ENCODE results near the gene FCGR3A. TPM values are rescaled to one million over a fixed set of nuclear protein-coding genes. Genes with fewer than 3 reads are reported as not detected.

The FCGR3A gene
- total and polyA plus RNA-seq, 2 donors (not counting 1 experiment from before 2014, with no cell fraction given), result 1.3 to 3.1 TPM

DNA sequence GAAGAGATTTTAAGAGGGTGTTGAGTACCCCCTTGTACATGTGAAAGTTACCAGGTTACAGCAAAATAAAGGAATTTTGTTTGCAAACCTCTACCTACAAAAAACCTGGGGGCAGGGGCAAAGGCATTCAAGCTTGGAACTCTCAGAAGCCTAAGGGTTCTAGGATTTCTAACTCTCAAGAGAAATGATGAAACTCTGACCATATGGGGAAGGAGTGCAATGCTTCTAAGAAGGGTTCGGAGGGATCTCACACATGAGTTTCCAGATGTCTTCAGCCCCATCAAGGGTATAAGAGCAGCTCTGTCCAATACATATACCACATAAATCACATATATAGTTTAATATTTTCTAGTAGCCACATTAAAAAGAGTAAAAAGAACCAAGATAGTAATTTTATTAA lies 51.7 kb downstream of the FCGR3A start:
- Mint-ChIP-seq H3K4me3 (no peak overlapping the region), H3K27me3 (peaks cover 33% of the 10 kb centered on the region), H3K4me1 (peaks cover 6% of the 10 kb centered on the region), H3K27ac (no peak overlapping the region), H3K9me3 (ENCODE audit: insufficient read depth) (no peaks in the 10 kb centered on the region)
- H3K27ac ChIP-seq (ENCODE audit: low read length in 2 of 2), result no peak overlapping the region
- H4K20me1 ChIP-seq (ENCODE audit: control insufficient read depth, insufficient read depth, low read length, poor library complexity, severe bottlenecking), result no peaks in the 10 kb centered on the region
- H2AFZ ChIP-seq (ENCODE audit: insufficient read depth, low read depth, low read length, poor library complexity, severe bottlenecking), result no peak overlapping the region
- no peaks in the 10 kb centered on the region for H3K79me2 ChIP-seq (ENCODE audit: control insufficient read depth, insufficient read depth, low read length)
- ChIA-PET POLR2A (no interaction called here), CTCF (interaction anchor here (1.1 kb wide), 1 partner anchor 11 kb away, joined by 3 read pairs; no protein-coding TSS in a partner anchor)
- no peak for TF ChIP-seq EZH2 (IDR thresholded peaks at IDR 0.05; ENCODE audit: borderline replicate concordance, insufficient read depth, low read depth, low read length, poor library complexity, severe bottlenecking)
- TF ChIP-seq, protein P1, sequence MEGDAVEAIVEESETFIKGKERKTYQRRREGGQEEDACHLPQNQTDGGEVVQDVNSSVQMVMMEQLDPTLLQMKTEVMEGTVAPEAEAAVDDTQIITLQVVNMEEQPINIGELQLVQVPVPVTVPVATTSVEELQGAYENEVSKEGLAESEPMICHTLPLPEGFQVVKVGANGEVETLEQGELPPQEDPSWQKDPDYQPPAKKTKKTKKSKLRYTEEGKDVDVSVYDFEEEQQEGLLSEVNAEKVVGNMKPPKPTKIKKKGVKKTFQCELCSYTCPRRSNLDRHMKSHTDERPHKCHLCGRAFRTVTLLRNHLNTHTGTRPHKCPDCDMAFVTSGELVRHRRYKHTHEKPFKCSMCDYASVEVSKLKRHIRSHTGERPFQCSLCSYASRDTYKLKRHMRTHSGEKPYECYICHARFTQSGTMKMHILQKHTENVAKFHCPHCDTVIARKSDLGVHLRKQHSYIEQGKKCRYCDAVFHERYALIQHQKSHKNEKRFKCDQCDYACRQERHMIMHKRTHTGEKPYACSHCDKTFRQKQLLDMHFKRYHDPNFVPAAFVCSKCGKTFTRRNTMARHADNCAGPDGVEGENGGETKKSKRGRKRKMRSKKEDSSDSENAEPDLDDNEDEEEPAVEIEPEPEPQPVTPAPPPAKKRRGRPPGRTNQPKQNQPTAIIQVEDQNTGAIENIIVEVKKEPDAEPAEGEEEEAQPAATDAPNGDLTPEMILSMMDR (IDR thresholded peaks at IDR 0.05), result no peak
- DNase-seq (no peak), ATAC-seq (ENCODE audit: low read depth) (no peak)
- H3K27me3 ChIP-seq (replicated peaks in 1 of 4; ENCODE audit: control extremely low read depth in 1 of 4, control insufficient read depth in 3 of 4, insufficient read depth in 4 of 4, low read length in 3 of 4), result peaks cover 0 to 16% (median 4%) of the 10 kb centered on the region in 4 experiments
- H3K4me1 ChIP-seq (ENCODE audit: control insufficient read depth in 2 of 2, insufficient read depth in 2 of 2, low read length in 2 of 2), result peaks cover 6 to 8% of the 10 kb centered on the region in 2 donors
- no peaks in the 10 kb centered on the region for H3K36me3 ChIP-seq (replicated peaks in 1 of 2; ENCODE audit: control extremely low read depth in 1 of 2, control insufficient read depth in 1 of 2, extremely low read depth in 1 of 2, insufficient read depth in 2 of 2, low read length in 1 of 2)
- H3K9me3 ChIP-seq (ENCODE audit: control extremely low read depth in 1 of 3, control insufficient read depth in 2 of 3, insufficient read depth in 1 of 3, low read length in 2 of 3), result no peaks in the 10 kb centered on the region
- H3K4me3 ChIP-seq (ENCODE audit: control extremely low read depth in 1 of 5, extremely low read depth in 1 of 5, insufficient read depth in 1 of 5, low read depth in 2 of 5, low read length in 4 of 5), result no peak overlapping the region
- no peak overlapping the region for H3K9ac ChIP-seq (ENCODE audit: low read length)
- H3K4me2 ChIP-seq (replicated peaks; ENCODE audit: low read depth, low read length, poor library complexity, severe bottlenecking), result no peak overlapping the region
- WGBS (ENCODE audit: insufficient coverage), result no CpG with 5 or more reads among the region's 1 CpG
- intact Hi-C loops (cut with micrococcal nuclease), result no loop called here

GRCh38 chr1:161495490-161495889 lies 54.1 kb downstream of the FCGR3A start:
- ATAC-seq (ENCODE audit: low read depth) (no peak), DNase-seq (no peak)
- ChIA-PET POLR2A (no interaction called here), CTCF (interaction anchor here (0.8 to 1.7 kb wide), 4 partner anchors 10 to 246 kb away, joined by 3 to 10 read pairs (median 4); no protein-coding TSS in a partner anchor)
- no peak overlapping the region for H3K27ac ChIP-seq (ENCODE audit: low read length in 2 of 2)
- peaks cover 45% of the 10 kb centered on the region for H3K27me3 Mint-ChIP-seq
- H3K4me1 ChIP-seq (ENCODE audit: control insufficient read depth in 2 of 2, insufficient read depth in 2 of 2, low read length in 2 of 2), result peaks cover 6 to 8% of the 10 kb centered on the region in 2 donors
- intact Hi-C loops (cut with micrococcal nuclease), result no loop called here
- peaks cover 10% of the 10 kb centered on the region for H3K4me1 Mint-ChIP-seq
- peaks cover 0 to 32% (median 17%) of the 10 kb centered on the region in 4 experiments for H3K27me3 ChIP-seq (replicated peaks in 1 of 4; ENCODE audit: control extremely low read depth in 1 of 4, control insufficient read depth in 3 of 4, insufficient read depth in 4 of 4, low read length in 3 of 4)
- no peak overlapping the region for H3K9ac ChIP-seq (ENCODE audit: low read length)
- no peak overlapping the region for H3K27ac Mint-ChIP-seq
- H3K4me3 ChIP-seq (ENCODE audit: control extremely low read depth in 1 of 5, extremely low read depth in 1 of 5, insufficient read depth in 1 of 5, low read depth in 2 of 5, low read length in 4 of 5), result no peak overlapping the region
- no peak for TF ChIP-seq EZH2 (IDR thresholded peaks at IDR 0.05; ENCODE audit: borderline replicate concordance, insufficient read depth, low read depth, low read length, poor library complexity, severe bottlenecking)
- TF ChIP-seq, protein P1 (IDR thresholded peaks at IDR 0.05), result no peak
- H3K4me2 ChIP-seq (replicated peaks; ENCODE audit: low read depth, low read length, poor library complexity, severe bottlenecking), result no peak overlapping the region
- no peaks in the 10 kb centered on the region for H3K9me3 Mint-ChIP-seq (ENCODE audit: insufficient read depth)
- no peaks in the 10 kb centered on the region for H3K9me3 ChIP-seq (ENCODE audit: control extremely low read depth in 1 of 3, control insufficient read depth in 2 of 3, insufficient read depth in 1 of 3, low read length in 2 of 3)
- H3K79me2 ChIP-seq (ENCODE audit: control insufficient read depth, insufficient read depth, low read length), result no peaks in the 10 kb centered on the region
- H2AFZ ChIP-seq (ENCODE audit: insufficient read depth, low read depth, low read length, poor library complexity, severe bottlenecking), result no peak overlapping the region
- H3K4me3 Mint-ChIP-seq, result no peak overlapping the region
- no peaks in the 10 kb centered on the region for H3K36me3 ChIP-seq (replicated peaks in 1 of 2; ENCODE audit: control extremely low read depth in 1 of 2, control insufficient read depth in 1 of 2, extremely low read depth in 1 of 2, insufficient read depth in 2 of 2, low read length in 1 of 2)
- H4K20me1 ChIP-seq (ENCODE audit: control insufficient read depth, insufficient read depth, low read length, poor library complexity, severe bottlenecking), result no peaks in the 10 kb centered on the region

Data from B cell (primary cell).